HEK293 (cell line): Measurements from ENCODE around the gene MED29.

ENCODE experiments used
- CTCF ChIA-PET: fragments of 350-600 bp; formaldehyde crosslinking; extraction: SDS; loops from one replicate; lab custom pipeline; 2021; ENCODE audit warnings: antibody characterized with exemption; lab: Yijun Ruan, JAX
- POLR2A ChIA-PET: fragments of 300-600 bp; formaldehyde crosslinking; extraction: SDS; loops from one replicate; lab custom pipeline; 2020; ENCODE audit warnings: antibody characterized with exemption, inconsistent platforms; lab: Yijun Ruan, JAX
- H3K27ac ChIP-seq: fragments of 200-500 bp; sonication (Bioruptor generic); 2 replicates; pipeline ENCODE4 v1.5.1; 2014; ENCODE audit warnings: low read depth, low read length, control low read depth, inconsistent platforms; ENCODE audit errors: extremely low read depth
- H3K36me3 ChIP-seq, 2 experiments: fragments of 200-500 bp in 1 of 2; sonication (Bioruptor generic) in 1 of 2; 1 replicate in 1 of 2; 2 replicates in 1 of 2; pipeline ENCODE4 v1.5.1; 2014 to 2017; ENCODE audit warnings: inconsistent platforms in 2 of 2, low read length in 2 of 2; ENCODE audit not compliant: control insufficient read depth in 2 of 2, insufficient read depth in 1 of 2
- H3K4me1 ChIP-seq: fragments of 200-500 bp; sonication (Bioruptor generic); 2 replicates; pipeline ENCODE4 v1.5.1; 2014; ENCODE audit warnings: mild to moderate bottlenecking, low read length, inconsistent platforms; ENCODE audit not compliant: control insufficient read depth, insufficient read depth
- H3K4me3 ChIP-seq: 2 replicates; pipeline ENCODE4 v1.5.1; 2011; ENCODE audit warnings: low read depth, mild to moderate bottlenecking, control low read depth, low read length, moderate library complexity
- H3K9me3 ChIP-seq: fragments of 200-500 bp; sonication (Bioruptor generic); 2 replicates; pipeline ENCODE4 v1.5.1; 2014; ENCODE audit warnings: low read depth, low read length, inconsistent platforms; ENCODE audit not compliant: control insufficient read depth, insufficient read depth
- HOXD13 ChIP-seq: sonication (generic); formaldehyde crosslinking; IDR thresholded peaks from 2 replicates; pipeline ENCODE4 v1.8.0; 2022; ENCODE audit warnings: missing genetic modification reagents, borderline replicate concordance
- IKZF3 ChIP-seq: fragments of 450-650 bp; IDR thresholded peaks from 2 replicates; pipeline ENCODE4 v1.5.0; 2018; ENCODE audit warnings: missing biosample characterization, mild to moderate bottlenecking, missing genetic modification characterization, moderate library complexity
- KLF8 ChIP-seq: fragments of 450-650 bp; formaldehyde crosslinking; IDR thresholded peaks from 2 replicates; pipeline ENCODE4 v1.5.1; 2016; ENCODE audit warnings: missing biosample characterization, missing genetic modification characterization
- MZF1 ChIP-seq: fragments of 450-650 bp; formaldehyde crosslinking; IDR thresholded peaks from 2 replicates; pipeline ENCODE4 v1.5.1; 2017; ENCODE audit warnings: missing biosample characterization, missing genetic modification characterization, borderline replicate concordance
- PRDM1 ChIP-seq: fragments of 450-650 bp; formaldehyde crosslinking; IDR thresholded peaks from 2 replicates; pipeline ENCODE4; 2016; ENCODE audit warnings: missing biosample characterization, missing genetic modification characterization
- TRIM28 ChIP-seq: IDR thresholded peaks from 2 replicates; pipeline ENCODE4 v1.6.1; 2011; ENCODE audit warnings: low read length, control low read depth, borderline replicate concordance
- ZBTB21 ChIP-seq: fragments of 450-650 bp; formaldehyde crosslinking; IDR thresholded peaks from 2 replicates; pipeline ENCODE4 v1.5.1; 2017; ENCODE audit warnings: missing biosample characterization, missing genetic modification characterization
- ZNF121 ChIP-seq: fragments of 450-650 bp; formaldehyde crosslinking; IDR thresholded peaks from 2 replicates; pipeline ENCODE4 v1.5.1; 2016; ENCODE audit warnings: missing biosample characterization, missing genetic modification characterization
- ZNF184 ChIP-seq: fragments of 450-650 bp; IDR thresholded peaks from 2 replicates; pipeline ENCODE4 v1.5.1; 2018; ENCODE audit warnings: missing biosample characterization, mild to moderate bottlenecking, missing genetic modification characterization
- ZNF221 ChIP-seq: fragments of 450-650 bp; formaldehyde crosslinking; IDR thresholded peaks from 2 replicates; pipeline ENCODE4 v1.5.1; 2017; ENCODE audit warnings: missing biosample characterization, missing genetic modification characterization, borderline replicate concordance
- ZNF223 ChIP-seq: fragments of 450-650 bp; formaldehyde crosslinking; IDR thresholded peaks from 2 replicates; pipeline ENCODE4 v1.5.1; 2016; ENCODE audit warnings: missing biosample characterization, missing genetic modification characterization
- ZNF248 ChIP-seq: fragments of 450-650 bp; formaldehyde crosslinking; IDR thresholded peaks from 2 replicates; pipeline ENCODE4 v1.5.1; 2017; ENCODE audit warnings: missing biosample characterization, missing genetic modification characterization
- ZNF544 ChIP-seq: fragments of 450-650 bp; formaldehyde crosslinking; IDR thresholded peaks from 2 replicates; pipeline ENCODE4 v1.5.0; 2017; ENCODE audit warnings: missing biosample characterization, missing genetic modification characterization
- ZNF623 ChIP-seq: fragments of 450-650 bp; formaldehyde crosslinking; IDR thresholded peaks from 2 replicates; pipeline ENCODE4 v1.5.1; 2016; ENCODE audit warnings: missing biosample characterization, missing genetic modification characterization
- ZNF670 ChIP-seq: fragments of 450-650 bp; formaldehyde crosslinking; IDR thresholded peaks from 2 replicates; pipeline ENCODE4 v1.5.1; 2016; ENCODE audit warnings: missing biosample characterization, missing genetic modification characterization, low read depth
- TF ChIP-seq, protein P1 (sequence below): fragments of 450-650 bp; formaldehyde crosslinking; IDR thresholded peaks from 2 replicates; pipeline ENCODE4 v1.5.1; 2016; ENCODE audit warnings: missing biosample characterization, missing genetic modification characterization
- TF ChIP-seq, protein P2 (sequence below): fragments of 450-650 bp; formaldehyde crosslinking; IDR thresholded peaks from 2 replicates; pipeline ENCODE4 v1.5.1; 2016; ENCODE audit warnings: missing biosample characterization, missing genetic modification characterization, low read depth
- TF ChIP-seq, protein P3 (sequence below): fragments of 450-650 bp; formaldehyde crosslinking; IDR thresholded peaks from 2 replicates; pipeline ENCODE4 v1.5.1; 2016; ENCODE audit warnings: missing biosample characterization, missing genetic modification characterization
- TF ChIP-seq, protein P4 (sequence below): fragments of 450-650 bp; formaldehyde crosslinking; IDR thresholded peaks from 2 replicates; pipeline ENCODE4 v1.5.1; 2017; ENCODE audit warnings: missing biosample characterization, missing genetic modification characterization

The MED29 gene

DNA sequence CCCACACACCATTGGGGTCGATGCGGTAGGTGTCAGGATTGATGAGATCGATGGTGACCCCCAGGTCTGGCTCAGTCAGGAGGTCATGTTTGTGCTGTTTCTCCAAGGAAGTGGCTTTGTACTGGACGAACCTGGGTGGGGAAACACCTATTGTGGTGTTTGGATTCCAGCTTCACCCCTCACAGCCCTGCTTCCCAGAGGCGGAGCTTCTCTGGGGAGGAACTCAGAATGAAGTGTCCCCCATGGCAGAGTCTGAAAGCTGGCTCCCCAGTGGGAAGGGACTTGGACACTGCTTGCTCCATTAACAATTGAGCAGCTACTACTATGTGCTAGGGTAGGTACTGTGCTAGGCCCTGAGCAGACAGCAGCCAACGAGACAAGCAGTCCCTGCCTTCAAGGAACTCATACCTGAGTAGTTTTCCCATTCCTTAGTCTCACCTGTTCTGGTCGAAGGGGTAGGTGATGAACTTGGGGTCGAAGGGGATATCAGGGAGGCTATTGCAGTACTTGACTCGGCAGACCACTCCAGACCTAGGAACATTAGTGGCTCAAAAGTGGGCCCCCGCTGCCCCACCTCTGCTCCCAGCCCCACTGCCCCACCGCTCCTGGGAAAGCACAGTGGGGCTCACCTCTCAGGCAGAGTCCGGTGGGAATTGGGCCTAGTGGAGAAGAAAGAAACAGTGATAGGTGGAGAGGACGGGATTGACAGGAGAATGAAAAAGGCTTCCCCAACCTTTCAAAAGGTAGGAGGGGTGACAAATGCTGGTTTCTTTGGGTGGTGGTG, 1.4 kb upstream of the MED29 start:
- H3K9me3 ChIP-seq: no peaks in the 10 kb centered on the region
- peaks cover 62 to 70% of the 10 kb centered on the region in 2 experiments for H3K36me3 ChIP-seq
- H3K4me1 ChIP-seq: peaks cover 21% of the 10 kb centered on the region
- H3K4me3 ChIP-seq: peak overlapping the region; percentile 68
- peak overlapping the region; percentile 97 for H3K27ac ChIP-seq
- CTCF ChIA-PET: interaction anchor here (0.6 to 2.5 kb wide), 4 partner anchors 12 to 57 kb away, joined by 3 to 10 read pairs (median 3); no protein-coding TSS in a partner anchor
- TF ChIP-seq ZNF221 (tag by site-specific recombination): no peak
- TF ChIP-seq, all 188 proteins: peak for 0
- POLR2A ChIA-PET: interaction anchor here (0.5 to 5.3 kb wide), 5 partner anchors 13 to 54 kb away, joined by 4 to 175 read pairs (median 6); partner anchors contain the start of genes RPS16 and ZFP36

DNA sequence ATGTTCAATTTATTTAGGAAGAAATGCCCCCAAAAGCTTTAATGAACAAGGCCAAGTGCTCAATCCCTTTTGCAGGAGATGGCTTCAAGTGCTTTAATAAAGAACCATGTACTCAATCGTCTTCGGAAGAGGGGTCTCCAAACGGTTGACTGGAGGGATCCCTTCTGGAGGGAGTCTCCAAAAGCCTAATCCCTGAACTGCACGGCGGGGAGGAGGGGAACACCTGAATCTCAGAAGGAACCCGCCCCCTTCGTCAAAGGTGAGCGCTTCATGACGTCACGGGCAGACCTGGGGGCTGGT, 777 bp upstream of the MED29 start:
- Histone ChIP-seq H3K4me3 (peak overlapping the region; percentile 68), H3K36me3 (peaks cover 62 to 69% of the 10 kb centered on the region in 2 experiments), H3K27ac (peak overlapping the region; percentile 97)
- CTCF ChIA-PET: interaction anchor here (0.6 to 2.5 kb wide), 11 partner anchors 13 to 460 kb away, joined by 3 to 29 read pairs (median 4); partner anchors contain the start of genes PLEKHG2, SAMD4B and SARS2
- TF ChIP-seq ZNF248: peak; percentile 3; the same call in 1 of the 2 replicates
- TF ChIP-seq IKZF3 (tag by site-specific recombination): 0 out of 2 replicates have a peak, but pooled peaks have one; percentile 39
- TF ChIP-seq ZNF223: no peak
- TF ChIP-seq HOXD13 (CRISPR knock-in tag): 0 out of 2 replicates have a peak, but pooled peaks have one; percentile 31
- no peak for TF ChIP-seq ZNF670 (tag by site-specific recombination)
- 0 out of 2 replicates have a peak, but pooled peaks have one; percentile 85 for TF ChIP-seq ZNF121 (tag by site-specific recombination)
- TF ChIP-seq, protein P1, sequence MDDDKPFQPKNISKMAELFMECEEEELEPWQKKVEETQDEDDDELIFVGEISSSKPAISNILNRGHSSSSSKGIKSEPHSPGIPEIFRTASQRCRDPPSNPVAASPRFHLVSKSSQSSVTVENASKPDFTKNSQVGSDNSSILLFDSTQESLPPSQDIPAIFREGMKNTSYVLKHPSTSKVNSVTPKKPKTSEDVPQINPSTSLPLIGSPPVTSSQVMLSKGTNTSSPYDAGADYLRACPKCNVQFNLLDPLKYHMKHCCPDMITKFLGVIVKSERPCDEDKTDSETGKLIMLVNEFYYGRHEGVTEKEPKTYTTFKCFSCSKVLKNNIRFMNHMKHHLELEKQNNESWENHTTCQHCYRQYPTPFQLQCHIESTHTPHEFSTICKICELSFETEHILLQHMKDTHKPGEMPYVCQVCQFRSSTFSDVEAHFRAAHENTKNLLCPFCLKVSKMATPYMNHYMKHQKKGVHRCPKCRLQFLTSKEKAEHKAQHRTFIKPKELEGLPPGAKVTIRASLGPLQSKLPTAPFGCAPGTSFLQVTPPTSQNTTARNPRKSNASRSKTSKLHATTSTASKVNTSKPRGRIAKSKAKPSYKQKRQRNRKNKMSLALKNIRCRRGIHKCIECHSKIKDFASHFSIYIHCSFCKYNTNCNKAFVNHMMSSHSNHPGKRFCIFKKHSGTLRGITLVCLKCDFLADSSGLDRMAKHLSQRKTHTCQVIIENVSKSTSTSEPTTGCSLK (tag by site-specific recombination): no peak
- TF ChIP-seq, protein P2, sequence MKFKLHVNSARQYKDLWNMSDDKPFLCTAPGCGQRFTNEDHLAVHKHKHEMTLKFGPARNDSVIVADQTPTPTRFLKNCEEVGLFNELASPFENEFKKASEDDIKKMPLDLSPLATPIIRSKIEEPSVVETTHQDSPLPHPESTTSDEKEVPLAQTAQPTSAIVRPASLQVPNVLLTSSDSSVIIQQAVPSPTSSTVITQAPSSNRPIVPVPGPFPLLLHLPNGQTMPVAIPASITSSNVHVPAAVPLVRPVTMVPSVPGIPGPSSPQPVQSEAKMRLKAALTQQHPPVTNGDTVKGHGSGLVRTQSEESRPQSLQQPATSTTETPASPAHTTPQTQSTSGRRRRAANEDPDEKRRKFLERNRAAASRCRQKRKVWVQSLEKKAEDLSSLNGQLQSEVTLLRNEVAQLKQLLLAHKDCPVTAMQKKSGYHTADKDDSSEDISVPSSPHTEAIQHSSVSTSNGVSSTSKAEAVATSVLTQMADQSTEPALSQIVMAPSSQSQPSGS (tag by site-specific recombination): peak; percentile 98
- TF ChIP-seq ZNF184 (tag by site-specific recombination): peak; percentile 66; the same call in 1 of the 2 replicates
- TF ChIP-seq KLF8 (tag by site-specific recombination): no peak
- TF ChIP-seq, protein P3, sequence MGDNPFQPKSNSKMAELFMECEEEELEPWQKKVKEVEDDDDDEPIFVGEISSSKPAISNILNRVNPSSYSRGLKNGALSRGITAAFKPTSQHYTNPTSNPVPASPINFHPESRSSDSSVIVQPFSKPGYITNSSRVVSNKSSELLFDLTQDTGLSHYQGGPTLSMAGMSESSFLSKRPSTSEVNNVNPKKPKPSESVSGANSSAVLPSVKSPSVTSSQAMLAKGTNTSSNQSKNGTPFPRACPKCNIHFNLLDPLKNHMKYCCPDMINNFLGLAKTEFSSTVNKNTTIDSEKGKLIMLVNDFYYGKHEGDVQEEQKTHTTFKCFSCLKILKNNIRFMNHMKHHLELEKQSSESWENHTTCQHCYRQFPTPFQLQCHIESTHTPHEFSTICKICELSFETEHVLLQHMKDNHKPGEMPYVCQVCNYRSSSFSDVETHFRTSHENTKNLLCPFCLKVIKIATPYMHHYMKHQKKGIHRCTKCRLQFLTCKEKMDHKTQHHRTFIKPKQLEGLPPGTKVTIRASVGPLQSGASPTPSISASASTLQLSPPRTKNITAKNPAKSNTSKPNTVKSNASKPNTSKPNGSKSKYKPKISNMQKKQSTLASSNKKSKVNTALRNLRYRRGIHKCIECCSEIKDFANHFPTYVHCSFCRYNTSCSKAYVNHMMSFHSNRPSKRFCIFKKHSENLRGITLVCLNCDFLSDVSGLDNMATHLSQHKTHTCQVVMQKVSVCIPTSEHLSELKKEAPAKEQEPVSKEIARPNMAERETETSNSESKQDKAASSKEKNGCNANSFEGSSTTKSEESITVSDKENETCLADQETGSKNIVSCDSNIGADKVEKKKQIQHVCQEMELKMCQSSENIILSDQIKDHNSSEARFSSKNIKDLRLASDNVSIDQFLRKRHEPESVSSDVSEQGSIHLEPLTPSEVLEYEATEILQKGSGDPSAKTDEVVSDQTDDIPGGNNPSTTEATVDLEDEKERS (tag by site-specific recombination): no peak
- TF ChIP-seq ZNF544 (tag by site-specific recombination): no peak
- peak; percentile 100; the same call in 1 of the 2 replicates for TF ChIP-seq ZBTB21 (tag by site-specific recombination)
- TF ChIP-seq PRDM1 (tag by site-specific recombination): no peak
- TF ChIP-seq MZF1: no peak
- TF ChIP-seq TRIM28: no peak
- no peak for TF ChIP-seq ZNF623 (tag by site-specific recombination)
- TF ChIP-seq, protein P4, sequence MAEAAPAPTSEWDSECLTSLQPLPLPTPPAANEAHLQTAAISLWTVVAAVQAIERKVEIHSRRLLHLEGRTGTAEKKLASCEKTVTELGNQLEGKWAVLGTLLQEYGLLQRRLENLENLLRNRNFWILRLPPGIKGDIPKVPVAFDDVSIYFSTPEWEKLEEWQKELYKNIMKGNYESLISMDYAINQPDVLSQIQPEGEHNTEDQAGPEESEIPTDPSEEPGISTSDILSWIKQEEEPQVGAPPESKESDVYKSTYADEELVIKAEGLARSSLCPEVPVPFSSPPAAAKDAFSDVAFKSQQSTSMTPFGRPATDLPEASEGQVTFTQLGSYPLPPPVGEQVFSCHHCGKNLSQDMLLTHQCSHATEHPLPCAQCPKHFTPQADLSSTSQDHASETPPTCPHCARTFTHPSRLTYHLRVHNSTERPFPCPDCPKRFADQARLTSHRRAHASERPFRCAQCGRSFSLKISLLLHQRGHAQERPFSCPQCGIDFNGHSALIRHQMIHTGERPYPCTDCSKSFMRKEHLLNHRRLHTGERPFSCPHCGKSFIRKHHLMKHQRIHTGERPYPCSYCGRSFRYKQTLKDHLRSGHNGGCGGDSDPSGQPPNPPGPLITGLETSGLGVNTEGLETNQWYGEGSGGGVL (tag by site-specific recombination): peak; percentile 79; the same call in 1 of the 2 replicates
- TF ChIP-seq, all 188 proteins: peak for 8
- POLR2A ChIA-PET: interaction anchor here (0.6 to 5.3 kb wide), 29 partner anchors 8 to 268 kb away, joined by 3 to 175 read pairs (median 5); partner anchors contain the start of genes EID2B, PAK4, PLEKHG2 and RPS16
- Histone ChIP-seq H3K9me3 (no peaks in the 10 kb centered on the region), H3K4me1 (peaks cover 21% of the 10 kb centered on the region)
